Stimulated activated CD8-positive, alpha-beta memory T cell treated with anti-CD3 and anti-CD28 coated beads, Interleukin-15, amount 100 ng/mL, for 4 hours (primary cell): ENCODE measurements around the gene KDM3B.
"Not testable (repeated sequence)": the region's sequence is repeated elsewhere in the genome, so short reads cannot be mapped to it uniquely, and the experiment has no call there.

Experiments used
- DNase-seq, 2 donors: peaks; one replicate each; pipeline ENCODE4 v3.0.0-alpha.2; 2020; ENCODE audit warnings: low read depth in 2 of 2

The KDM3B gene

GRCh38 chr5:138352071-138352721 lies at the start of gene KDM3B:
Gene KDM3B, plus strand, starts transcription at chr5:138352685. Its CDS starts 111 bp downstream, at chr5:138352796.
- peak; percentile 69 to 85 for DNase-seq

- no peak for DNase-seq
These were observed 49.1 kb upstream of the KDM3B start for GRCh38 chr5:138303372-138303771.

- DNase-seq = no peak
These were observed 46.7 kb upstream of the KDM3B start for GRCh38 chr5:138305797-138306196.

- DNase-seq = no peak
These were observed 36.7 kb upstream of the KDM3B start for GRCh38 chr5:138315751-138316278.

GRCh38 chr5:138316355-138316754 lies 36.1 kb upstream of the KDM3B start:
- DNase-seq = no peak

GRCh38 chr5:138318211-138318610 lies 34.3 kb upstream of the KDM3B start:
- DNase-seq = not testable (repeated sequence)

- DNase-seq = no peak
These were observed 21.6 kb upstream of the KDM3B start for GRCh38 chr5:138330813-138331448.

- peak; percentile 89 to 96 for DNase-seq
These were observed 20.8 kb upstream of the KDM3B start, which contains the start of gene CDC25C for GRCh38 chr5:138331449-138332368. Gene CDC25C, minus strand, starts transcription at chr5:138331804. Its CDS starts 624 bp downstream, at chr5:138331180.

GRCh38 chr5:138334867-138335447 lies 17.5 kb upstream of the KDM3B start:
- DNase-seq = no peak

GRCh38 chr5:138336952-138337684 lies 15.4 kb upstream of the KDM3B start:
- DNase-seq = no peak

- peak; percentile 77 to 87 for DNase-seq
These were observed 14.6 kb upstream of the KDM3B start, which contains the start of gene FAM53C for GRCh38 chr5:138337685-138338410. Gene FAM53C, plus strand, starts transcription at chr5:138338266. Its CDS starts 3,070 bp downstream, at chr5:138341336.

GRCh38 chr5:138338411-138339090 lies 13.9 kb upstream of the KDM3B start:
- no peak for DNase-seq

GRCh38 chr5:138339091-138339456 lies 13.4 kb upstream of the KDM3B start:
- DNase-seq = no peak

GRCh38 chr5:138339464-138339863 lies 13.0 kb upstream of the KDM3B start:
- no peak for DNase-seq

- DNase-seq = no peak
These were observed 12.5 kb upstream of the KDM3B start for GRCh38 chr5:138340008-138340407.

GRCh38 chr5:138344887-138345622 lies 7.4 kb upstream of the KDM3B start:
- DNase-seq = no peak

GRCh38 chr5:138346889-138347288 lies 5.6 kb upstream of the KDM3B start:
- DNase-seq = no peak

GRCh38 chr5:138349852-138350562 lies 2.5 kb upstream of the KDM3B start:
- no peak for DNase-seq
